ENCODE results near the gene KNCN.

DNA sequence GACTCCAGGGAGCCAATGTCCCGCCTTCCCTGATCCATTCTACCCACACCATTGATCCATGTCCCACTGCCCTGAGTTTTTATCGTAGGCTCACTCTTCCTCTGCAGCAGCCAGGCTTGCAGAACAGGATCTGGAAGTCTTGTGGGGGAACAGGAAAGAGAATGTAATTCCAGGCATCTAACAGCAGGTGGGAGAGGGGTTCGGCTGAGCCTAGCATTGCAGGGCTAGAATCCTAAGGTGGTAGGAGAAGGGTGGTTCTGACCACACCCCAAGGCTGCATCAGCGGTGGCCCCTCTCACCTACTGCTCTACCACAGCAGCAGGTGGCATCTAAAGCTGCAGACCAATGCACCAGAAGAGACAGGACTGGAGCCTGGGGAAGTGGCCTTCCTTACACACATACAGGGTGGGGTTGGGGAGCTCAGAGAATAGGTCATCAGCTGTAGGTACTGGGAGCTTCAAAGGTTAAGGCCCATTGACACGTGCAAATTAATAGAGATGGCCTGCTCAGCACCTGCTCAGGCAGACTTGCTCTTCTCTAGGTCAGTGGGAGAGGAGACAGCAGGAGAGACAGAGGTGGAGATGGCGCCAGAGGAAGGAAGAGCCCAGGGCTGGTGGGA lies 20.5 kb downstream of the KNCN start:
- TF ChIP-seq, protein P1, sequence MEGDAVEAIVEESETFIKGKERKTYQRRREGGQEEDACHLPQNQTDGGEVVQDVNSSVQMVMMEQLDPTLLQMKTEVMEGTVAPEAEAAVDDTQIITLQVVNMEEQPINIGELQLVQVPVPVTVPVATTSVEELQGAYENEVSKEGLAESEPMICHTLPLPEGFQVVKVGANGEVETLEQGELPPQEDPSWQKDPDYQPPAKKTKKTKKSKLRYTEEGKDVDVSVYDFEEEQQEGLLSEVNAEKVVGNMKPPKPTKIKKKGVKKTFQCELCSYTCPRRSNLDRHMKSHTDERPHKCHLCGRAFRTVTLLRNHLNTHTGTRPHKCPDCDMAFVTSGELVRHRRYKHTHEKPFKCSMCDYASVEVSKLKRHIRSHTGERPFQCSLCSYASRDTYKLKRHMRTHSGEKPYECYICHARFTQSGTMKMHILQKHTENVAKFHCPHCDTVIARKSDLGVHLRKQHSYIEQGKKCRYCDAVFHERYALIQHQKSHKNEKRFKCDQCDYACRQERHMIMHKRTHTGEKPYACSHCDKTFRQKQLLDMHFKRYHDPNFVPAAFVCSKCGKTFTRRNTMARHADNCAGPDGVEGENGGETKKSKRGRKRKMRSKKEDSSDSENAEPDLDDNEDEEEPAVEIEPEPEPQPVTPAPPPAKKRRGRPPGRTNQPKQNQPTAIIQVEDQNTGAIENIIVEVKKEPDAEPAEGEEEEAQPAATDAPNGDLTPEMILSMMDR (IDR thresholded peaks at IDR 0.05; ENCODE audit: poor library complexity, severe bottlenecking), result peak; percentile 45
- TF ChIP-seq, protein P2, sequence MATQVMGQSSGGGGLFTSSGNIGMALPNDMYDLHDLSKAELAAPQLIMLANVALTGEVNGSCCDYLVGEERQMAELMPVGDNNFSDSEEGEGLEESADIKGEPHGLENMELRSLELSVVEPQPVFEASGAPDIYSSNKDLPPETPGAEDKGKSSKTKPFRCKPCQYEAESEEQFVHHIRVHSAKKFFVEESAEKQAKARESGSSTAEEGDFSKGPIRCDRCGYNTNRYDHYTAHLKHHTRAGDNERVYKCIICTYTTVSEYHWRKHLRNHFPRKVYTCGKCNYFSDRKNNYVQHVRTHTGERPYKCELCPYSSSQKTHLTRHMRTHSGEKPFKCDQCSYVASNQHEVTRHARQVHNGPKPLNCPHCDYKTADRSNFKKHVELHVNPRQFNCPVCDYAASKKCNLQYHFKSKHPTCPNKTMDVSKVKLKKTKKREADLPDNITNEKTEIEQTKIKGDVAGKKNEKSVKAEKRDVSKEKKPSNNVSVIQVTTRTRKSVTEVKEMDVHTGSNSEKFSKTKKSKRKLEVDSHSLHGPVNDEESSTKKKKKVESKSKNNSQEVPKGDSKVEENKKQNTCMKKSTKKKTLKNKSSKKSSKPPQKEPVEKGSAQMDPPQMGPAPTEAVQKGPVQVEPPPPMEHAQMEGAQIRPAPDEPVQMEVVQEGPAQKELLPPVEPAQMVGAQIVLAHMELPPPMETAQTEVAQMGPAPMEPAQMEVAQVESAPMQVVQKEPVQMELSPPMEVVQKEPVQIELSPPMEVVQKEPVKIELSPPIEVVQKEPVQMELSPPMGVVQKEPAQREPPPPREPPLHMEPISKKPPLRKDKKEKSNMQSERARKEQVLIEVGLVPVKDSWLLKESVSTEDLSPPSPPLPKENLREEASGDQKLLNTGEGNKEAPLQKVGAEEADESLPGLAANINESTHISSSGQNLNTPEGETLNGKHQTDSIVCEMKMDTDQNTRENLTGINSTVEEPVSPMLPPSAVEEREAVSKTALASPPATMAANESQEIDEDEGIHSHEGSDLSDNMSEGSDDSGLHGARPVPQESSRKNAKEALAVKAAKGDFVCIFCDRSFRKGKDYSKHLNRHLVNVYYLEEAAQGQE (IDR thresholded peaks at IDR 0.05; ENCODE audit: borderline replicate concordance), result no peak
- no peak for TF ChIP-seq EP300 (conservative IDR thresholded peaks at IDR 0.05; ENCODE audit: poor library complexity, severe bottlenecking)
- TF ChIP-seq POLR2AphosphoS5 (IDR thresholded peaks at IDR 0.05), result no peak
